ENCODE results near the gene SECISBP2. TPM values are rescaled to one million over a fixed set of nuclear protein-coding genes. Genes with fewer than 3 reads are reported as not detected.
A peak's percentile ranks its signal among the peaks of the same experiment; 100 is the strongest.

The SECISBP2 gene
- total RNA-seq, 1 donor from 2014 or later = 15.7 TPM

DNA sequence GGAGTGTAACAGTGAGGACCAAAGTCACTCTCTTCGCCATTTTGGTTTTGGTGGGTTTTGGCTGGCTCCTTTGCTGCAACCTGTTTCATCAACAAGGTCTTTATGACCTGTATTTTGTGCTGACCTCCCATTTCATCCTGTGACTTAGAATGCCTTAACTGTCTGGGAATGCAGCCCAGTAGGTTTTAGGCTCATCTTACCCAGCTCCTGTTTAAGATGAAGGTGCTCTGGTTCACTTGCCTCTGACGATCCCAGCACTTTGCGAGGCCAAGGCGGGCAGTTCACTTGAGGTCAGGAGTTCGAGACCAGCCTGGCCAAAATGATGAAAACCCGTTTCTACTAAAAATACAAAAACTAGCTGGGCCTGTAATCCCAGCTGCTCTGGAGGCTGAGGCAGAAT, 9.1 kb upstream of the SECISBP2 start:
- intact Hi-C loops (cut with micrococcal nuclease) = no loop called here
- ATAC-seq (no peak), DNase-seq (no peak)

DNA sequence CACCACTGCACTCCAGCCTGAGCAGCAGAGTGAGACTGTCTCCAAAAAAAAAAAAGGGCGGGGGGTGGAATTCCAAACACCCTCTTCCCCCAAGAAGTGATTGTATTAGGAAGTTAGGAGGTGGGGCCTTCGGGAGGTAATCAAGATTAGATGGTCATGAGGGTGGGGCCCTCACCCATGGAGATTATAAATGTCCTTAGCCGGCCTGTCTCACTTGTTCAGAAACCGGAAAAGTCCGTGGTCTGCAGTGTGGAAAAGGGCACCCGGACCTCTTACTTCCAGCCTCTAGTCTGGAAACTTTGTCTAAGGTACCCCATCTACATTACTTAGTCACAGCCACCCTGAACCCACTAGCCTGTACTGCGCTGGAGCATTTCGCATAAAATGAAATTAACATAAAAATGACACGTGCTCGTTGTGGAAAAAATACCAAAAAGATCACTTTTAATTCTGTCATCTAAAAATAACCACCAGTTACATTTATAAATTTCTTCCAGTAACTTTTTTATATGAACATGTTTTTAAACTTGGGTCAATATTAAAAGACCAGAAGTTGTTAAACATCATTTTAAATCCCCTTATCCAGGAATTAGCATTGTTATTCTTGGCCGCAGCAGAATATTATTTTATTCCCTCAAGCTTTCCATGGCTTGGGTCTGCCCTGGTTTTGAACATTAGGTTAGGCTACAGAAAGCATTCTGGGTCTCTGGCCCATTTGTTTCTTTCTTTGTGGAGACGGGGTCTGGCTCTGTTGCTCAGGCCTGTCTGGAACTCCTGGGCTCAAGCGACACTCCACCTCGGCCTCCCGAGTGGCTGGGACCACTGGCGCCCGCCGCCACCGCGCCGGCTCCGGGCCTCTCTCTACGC, 8.5 kb upstream of the SECISBP2 start:
- ATAC-seq (no peak), DNase-seq (no peak)
- intact Hi-C loops (cut with micrococcal nuclease) = no loop called here

DNA sequence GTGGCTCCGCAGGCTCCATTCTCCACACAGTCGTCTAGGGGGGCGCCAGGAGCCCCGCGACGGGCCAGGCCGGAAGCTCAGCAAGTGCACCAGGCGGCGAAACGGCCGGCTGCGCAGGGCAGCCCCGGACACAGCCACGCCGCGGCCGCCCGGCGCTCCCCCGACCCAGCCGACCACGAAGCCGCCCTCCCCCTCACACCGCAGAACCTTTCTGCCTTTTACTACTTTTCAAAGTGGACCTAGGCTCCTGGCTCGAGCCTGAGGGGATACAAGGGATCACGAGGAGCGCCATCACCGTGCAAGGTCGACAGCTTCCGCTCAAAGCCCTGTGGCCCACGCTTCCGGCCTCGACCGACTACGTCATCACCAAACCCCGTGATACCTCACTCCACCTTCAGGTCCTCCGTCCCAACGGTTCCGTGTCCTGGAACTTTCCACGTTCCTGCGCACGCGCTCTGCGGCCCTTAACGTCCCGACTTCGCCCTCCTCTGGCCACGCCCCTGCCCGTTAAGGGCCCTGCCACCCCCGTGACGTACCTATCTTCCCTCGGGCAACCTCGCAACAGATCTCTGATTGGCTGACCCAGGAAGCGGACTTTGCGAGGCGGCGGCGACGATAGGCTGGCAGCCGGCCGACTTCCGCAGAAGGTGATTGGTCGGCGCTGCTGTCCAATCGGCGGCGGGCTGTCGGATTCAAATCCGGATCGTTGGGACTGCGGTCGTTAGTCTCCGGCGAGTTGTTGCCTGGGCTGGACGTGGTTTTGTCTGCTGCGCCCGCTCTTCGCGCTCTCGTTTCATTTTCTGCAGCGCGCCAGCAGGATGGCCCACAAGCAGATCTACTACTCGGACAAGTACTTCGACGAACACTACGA, 7.6 kb upstream of the SECISBP2 start, which contains the start of gene CKS2:
CKS2 (plus strand) TSS at position 721 of the 871 bp plus-strand sequence; CDS start at position 819, 98 bp downstream.
- DNase-seq (peak; percentile 100), ATAC-seq (peak; percentile 95)
- intact Hi-C loops (cut with micrococcal nuclease) = no loop called here

DNA sequence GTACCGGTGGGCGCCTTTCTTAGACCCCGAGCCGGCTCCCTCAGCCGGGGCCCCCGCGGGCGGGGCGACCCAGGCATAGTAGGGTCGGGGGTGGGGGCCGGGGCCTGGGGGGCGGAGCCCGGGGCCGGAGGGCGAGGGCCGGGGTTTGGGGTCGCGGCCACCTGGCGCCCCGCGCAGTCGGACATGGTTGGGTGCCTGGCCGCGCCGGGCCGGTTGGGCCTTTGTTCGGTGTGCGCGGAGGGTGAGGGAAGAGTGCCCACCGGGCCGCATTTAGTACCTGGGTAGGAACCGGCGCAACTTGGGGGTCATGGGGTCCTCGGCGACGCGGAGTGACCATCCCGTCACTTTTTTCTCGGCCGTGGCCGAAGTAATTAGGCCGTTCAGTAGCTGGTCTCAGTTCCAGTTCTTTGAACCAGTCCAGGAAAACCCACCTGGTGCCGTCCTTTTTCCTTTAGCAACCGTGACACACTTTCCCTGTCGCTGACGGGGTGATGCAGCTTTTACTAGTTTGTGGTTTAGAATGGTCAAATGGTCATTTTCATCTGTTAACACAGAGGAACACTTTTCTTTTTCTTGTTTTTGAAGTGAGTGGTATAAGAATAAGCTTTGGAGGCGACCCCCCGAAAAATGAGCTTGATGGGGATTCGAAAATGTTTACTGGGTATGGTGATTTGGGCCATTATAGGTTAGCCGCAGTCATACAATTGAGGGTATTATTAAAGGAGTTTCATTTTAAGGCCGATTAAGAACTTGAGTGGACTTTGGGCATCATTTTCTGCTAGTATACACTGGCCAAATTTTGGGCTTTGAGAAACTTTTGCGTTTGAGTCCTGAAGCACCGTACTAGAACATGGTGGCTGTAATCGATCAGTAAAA, 6.7 kb upstream of the SECISBP2 start:
- ATAC-seq (peak; percentile 1), DNase-seq (peak; percentile 52)
- intact Hi-C loops (cut with micrococcal nuclease) = no loop called here

DNA sequence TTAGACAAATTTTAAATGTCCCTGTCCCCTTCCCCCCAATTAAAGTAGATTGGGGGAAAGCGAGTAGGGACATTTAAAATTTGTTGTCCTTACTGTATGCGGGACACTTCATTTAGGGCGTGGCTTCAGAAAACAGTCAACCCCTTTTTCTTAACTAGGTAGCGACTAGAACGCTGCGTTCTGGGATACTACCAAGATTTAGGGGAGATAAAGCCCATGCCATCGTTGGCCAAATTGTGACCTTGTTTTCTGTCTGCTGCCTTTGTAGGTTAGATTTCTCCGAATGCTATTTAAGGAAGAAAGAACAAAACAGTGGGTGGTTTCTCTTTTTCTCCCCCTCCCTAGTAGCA, 6.1 kb upstream of the SECISBP2 start:
- ATAC-seq (no peak), DNase-seq (no peak)
- intact Hi-C loops (cut with micrococcal nuclease) = no loop called here

DNA sequence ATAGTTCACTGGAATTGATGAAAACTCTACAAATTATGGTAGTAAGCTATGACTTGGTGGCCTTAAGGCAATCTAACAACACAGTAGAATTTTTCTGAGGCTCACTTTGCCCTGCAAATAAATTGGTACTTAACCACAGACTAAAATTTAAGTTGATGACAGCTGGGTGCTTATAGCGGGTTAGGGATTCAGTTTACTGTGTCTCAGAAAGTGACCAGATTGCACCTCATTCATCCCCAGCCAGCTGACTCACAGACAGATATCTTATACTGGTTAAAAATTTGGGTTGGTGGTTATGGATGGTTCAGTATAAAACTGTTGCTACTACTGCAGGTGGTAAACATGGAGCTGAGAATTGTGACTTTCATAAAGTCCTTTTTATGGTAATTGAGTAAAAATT, 4.5 kb upstream of the SECISBP2 start:
- ATAC-seq (no peak), DNase-seq (no peak)
- intact Hi-C loops (cut with micrococcal nuclease) = no loop called here

DNA sequence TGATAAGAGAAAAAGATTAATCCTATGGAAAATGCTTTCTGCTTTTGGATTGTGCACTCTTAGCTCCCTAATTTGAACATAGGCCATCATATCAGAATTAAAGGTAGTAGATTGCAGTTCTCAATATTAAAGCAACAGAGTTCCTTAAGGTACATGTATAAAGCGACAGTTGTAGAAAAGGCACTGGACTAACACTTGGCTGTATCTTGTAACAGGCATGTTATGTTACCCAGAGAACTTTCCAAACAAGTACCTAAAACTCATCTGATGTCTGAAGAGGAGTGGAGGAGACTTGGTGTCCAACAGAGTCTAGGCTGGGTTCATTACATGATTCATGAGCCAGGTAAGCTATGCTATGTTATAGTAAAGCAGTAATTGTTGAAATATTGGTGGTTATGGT, 3.3 kb upstream of the SECISBP2 start:
- DNase-seq = no peak
- intact Hi-C loops (cut with micrococcal nuclease) = no loop called here
- no peak for ATAC-seq

DNA sequence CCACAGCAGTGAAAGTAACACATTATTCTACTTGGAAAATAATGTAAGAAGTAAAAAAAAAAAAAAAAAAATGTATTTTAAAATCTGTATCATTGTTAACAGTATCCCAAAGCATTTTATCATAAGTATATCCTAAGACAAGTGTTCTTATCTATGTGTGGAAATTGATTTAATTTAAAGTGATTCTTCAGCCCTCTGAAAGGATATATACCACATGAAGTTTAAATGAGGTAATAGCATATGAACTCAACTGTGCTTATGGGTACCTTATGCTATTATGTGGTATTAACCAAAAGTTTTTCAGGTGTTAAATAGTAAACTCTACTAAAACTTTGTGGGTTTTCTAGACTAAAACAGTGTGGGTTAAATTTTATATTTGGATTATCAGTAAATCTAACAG, 2.8 kb upstream of the SECISBP2 start:
- no peak for DNase-seq
- no peak for ATAC-seq
- intact Hi-C loops (cut with micrococcal nuclease) = no loop called here

DNA sequence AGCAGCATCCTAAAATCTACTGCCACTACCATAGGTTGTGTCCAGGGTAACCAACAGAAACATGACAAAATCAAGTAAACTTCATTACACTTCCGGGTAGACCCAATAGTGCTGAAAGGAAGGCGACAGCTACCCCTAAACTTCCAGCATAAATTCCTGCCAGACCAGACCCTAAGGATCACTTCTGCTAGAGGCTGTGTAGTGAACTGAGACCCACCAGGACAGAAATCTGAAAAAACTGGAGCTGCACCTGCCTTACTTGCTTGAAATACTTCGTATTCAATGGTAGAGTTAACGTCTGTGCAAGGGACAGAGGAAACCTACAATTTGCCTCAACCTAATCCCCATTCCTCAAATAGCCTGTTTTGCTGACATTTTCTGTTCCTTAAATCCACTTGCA, 1.0 kb upstream of the SECISBP2 start:
- DNase-seq (no peak), ATAC-seq (no peak)
- intact Hi-C loops (cut with micrococcal nuclease) = no loop called here

DNA sequence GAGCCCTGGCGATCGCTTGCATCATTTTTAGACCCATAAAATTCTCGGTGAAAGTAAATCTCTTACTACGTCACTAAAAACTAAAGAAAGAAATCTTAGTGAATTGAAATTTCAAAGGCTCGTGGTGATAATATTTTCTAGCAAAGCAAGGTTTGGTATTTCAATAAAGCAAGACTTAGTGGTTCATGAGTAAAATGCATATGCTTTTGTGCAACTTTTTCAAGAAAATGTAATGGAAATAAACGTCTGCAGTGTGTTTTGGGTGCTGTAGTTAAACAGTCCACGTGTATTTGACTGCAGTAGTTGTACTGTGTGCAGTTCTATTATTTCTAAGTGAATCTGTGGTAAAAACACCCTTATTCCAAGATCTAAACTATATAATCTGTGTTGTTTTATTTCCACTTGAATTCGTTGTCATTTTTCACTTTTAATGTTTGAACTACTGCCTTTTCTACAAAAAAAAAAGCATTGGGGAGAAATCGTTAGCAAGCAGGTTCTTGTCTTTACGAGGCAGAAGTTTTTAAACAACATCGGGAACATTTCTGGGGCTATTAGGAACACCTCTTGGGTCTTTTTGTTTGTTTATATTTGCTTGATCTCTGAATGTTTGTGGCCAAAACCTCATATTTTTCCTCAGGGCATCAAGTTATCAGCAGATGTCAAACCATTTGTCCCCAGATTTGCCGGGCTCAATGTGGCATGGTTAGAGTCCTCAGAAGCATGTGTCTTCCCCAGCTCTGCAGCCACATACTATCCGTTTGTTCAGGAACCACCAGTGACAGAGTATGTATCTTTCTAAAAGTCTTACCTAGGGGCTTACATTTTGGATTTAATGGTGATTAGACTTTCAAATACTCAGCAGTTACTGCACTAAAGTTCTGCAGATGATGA, 960 bp downstream of the SECISBP2 start:
- DNase-seq (no peak), ATAC-seq (no peak)
- intact Hi-C loops (cut with micrococcal nuclease) = no loop called here

DNA sequence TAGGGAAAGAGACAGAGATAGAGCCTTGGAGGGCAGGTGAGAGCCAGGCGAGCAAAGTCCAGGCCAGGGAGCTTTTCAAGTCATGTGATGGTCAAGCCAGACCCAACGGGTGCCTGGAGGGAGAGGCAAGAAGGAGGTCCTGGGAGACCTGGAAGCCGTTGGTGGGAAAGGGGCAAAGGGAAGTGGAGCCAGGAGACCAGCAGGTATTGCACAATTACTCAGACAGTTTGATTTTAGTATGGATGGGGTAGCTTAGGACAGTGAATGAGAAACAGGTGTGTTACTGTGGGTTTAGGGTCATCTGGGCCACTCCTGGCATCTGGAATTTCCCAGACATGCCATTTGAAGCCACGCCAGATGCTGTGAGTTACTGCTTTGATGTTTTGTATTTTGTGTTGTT, 5.1 kb downstream of the SECISBP2 start:
- intact Hi-C loops (cut with micrococcal nuclease) = loop anchor here (10.0 kb wide), 1 partner anchor 221 kb away; no protein-coding TSS in a partner anchor
- ATAC-seq = no peak

DNA sequence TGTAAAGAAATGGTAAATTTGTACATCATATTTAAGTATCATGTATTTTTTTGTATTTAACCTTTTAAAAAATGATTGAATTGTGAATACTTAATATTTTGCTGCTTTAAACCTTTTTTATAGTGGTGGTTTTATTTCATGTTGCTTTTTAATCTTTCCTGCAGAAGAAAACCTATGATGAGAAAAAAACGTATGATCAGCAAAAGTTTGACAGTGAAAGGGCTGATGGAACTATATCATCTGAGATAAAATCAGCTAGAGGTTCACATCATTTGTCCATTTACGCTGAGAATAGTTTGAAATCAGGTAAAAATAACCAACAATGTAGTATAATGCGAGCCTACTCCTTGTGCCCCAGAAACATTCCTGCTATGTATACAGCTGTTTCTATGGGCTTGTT, 7.4 kb downstream of the SECISBP2 start:
- ATAC-seq = no peak
- DNase-seq = no peak
- intact Hi-C loops (cut with micrococcal nuclease) = loop anchor here (10.0 kb wide), 1 partner anchor 219 kb away; no protein-coding TSS in a partner anchor

More for the DNA sequence above, 5.1 kb downstream of the SECISBP2 start:
- DNase-seq = no peak

DNA sequence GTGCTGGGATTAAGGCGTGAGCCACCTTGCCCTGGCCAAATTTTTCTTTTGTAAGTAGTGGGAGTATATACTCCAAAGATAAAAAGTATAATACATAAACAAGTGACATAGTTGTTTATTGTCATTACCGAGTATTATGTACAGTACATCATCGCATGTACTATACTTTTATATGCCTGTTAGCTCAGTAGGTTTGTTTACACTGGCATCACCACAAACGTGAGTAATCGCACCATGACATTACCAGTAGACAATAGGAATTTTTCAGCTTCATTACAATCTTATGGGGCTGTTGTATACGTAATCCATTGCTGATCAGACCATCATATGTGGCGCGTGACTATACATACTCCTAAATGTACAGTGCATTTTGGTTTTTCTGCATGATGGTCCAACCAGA, 9.8 kb downstream of the SECISBP2 start:
- intact Hi-C loops (cut with micrococcal nuclease) = loop anchor here (10.0 kb wide), 1 partner anchor 217 kb away; no protein-coding TSS in a partner anchor
- ATAC-seq = no peak
- DNase-seq = no peak

DNA sequence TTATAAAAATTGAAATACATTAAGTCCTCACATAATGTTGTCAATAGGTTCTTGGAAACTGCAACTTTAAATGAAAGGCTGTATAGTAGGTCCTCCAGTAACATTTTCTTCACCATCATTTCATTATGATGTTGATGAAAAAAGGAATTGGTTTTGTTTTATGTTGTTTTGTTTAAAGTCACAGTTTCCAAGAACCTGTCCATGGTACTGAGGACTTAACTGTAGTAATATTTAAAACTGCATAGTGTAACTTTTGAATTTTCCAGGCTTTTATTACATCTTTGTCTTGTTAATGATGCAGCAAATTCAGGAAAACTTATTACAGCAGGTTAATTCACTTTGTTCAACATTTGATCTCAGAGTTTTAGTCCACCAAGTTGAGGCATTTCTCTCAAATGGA, 11.6 kb downstream of the SECISBP2 start:
- intact Hi-C loops (cut with micrococcal nuclease) = loop anchor here (10.0 kb wide), 1 partner anchor 215 kb away; no protein-coding TSS in a partner anchor
- DNase-seq (no peak), ATAC-seq (no peak)

DNA sequence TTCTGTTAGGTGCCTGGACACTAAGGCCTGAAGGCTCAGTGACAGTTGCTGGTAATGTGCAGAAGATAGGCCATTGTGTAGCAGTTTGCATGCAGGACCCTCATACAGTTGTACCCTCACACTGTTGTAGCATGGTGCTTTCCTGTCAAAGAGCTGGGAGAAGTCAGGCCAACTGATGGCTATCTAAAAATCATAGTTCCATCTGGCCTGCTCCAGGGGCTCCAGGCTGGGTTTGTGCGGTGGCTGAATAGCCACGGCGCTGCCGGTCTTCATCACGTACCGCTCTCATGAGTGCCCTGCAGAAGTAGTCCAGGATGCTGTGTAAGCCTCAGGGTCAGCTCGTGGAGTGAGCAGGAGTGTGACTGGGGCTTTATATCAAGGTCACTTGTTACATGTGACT, 12.2 kb downstream of the SECISBP2 start:
- intact Hi-C loops (cut with micrococcal nuclease) = no loop called here
- DNase-seq (no peak), ATAC-seq (no peak)

DNA sequence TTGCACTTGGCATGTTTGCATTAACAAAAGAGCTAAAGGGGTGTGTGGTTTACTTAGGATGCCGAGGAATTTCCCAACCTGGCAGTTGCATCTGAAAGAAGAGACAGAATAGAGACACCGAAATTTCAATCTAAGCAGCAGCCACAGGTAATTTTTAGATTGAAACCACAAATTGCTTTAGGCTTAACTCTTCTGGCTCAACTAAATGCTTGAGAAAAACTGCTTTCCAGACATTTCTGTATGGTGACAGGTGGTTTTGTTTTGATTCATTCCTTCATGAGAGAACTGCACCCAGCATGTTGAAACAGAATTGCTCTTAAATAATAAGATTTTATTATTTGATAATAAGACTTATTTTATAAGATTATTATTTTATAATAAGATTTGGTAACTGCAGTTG, 21.5 kb downstream of the SECISBP2 start:
- no peak for ATAC-seq
- intact Hi-C loops (cut with micrococcal nuclease) = no loop called here

DNA sequence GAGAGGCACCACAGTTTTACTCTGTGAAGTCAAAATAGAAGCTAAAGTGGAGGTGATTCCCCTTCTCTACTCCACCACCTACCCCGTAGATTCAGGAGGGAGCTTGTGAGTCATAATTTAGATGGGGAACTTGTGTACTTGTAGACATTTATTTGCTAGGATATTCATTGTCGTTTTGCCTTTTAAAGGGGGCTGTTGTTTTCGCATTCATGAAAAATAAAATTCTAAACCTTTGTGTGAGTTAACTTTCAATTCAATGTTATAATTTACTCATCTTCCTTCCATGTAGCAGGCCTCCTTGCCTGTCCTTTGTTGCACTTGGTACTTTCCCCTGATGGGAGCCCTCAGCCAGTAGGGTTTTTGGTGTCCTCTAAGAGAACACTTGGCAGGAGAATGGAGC, 22.0 kb downstream of the SECISBP2 start:
- DNase-seq (no peak), ATAC-seq (no peak)
- intact Hi-C loops (cut with micrococcal nuclease) = no loop called here

More for the DNA sequence above, 21.5 kb downstream of the SECISBP2 start:
- DNase-seq = no peak

DNA sequence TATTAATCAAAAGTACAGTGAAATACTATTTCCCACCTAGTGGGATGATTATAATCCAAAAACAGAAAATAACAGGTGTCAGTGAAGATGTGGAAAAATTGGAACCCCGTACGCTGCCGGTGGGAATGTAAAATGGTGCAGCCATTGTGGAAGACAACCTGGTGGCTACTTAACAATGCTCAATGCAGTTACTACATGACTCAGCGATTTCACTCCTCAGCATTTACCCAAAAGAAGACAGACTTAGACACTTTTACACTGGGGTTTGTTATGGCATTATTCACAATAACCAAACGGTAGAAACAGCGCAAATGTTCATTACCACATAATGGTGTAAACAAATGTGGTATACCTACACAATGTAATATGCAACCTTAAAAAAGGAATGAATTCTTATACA, 23.9 kb downstream of the SECISBP2 start:
- ATAC-seq = no peak
- intact Hi-C loops (cut with micrococcal nuclease) = no loop called here
- DNase-seq = no peak

Data from left ventricle myocardium superior (tissue), 1 donor.